HG03280 (cell line): Measurements from ENCODE around the gene MEIS1.

Source experiments
- ATAC-seq: cut with Tn5 transposase; IDR thresholded peaks from one replicate; pipeline ENCODE4 v1.9.1; 2021; ENCODE audit warnings: mild to moderate bottlenecking, moderate library complexity; ENCODE audit not compliant: unreplicated experiment

Gene MEIS1

DNA sequence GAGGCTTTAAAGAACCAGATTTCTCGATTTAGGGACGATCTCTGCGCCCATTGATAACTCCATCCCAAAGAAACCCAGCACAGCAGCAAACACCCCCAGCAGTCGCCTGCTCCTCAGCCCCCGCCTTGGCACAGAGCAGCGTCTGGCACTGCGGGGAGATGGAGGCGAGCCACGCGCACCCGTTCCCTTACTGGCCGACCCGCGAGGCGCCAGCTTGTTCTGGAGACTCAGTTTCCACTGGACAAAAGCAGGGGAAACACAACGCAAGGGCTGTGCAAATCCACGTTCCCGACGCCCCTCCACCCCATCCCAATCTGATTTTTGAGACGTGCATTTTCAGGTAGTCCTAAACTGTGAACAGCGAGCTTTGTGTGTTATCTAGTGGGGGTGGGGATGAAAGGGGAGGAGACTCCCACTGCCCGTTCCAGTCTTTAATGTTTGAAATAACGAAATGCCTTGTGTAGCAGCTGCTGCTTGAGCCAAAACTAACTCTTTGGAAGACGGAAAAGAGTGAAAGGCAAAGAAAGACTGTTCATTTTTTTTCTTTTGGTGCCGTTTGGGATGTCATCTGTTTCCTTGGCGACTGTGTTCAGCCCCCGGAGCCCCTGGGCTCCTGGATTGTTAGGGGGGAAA lies 143.2 kb downstream of the MEIS1 start:
- ATAC-seq, result no peak

GRCh38 chr2:66578687-66579106 lies 143.8 kb downstream of the MEIS1 start:
- ATAC-seq, result no peak

DNA sequence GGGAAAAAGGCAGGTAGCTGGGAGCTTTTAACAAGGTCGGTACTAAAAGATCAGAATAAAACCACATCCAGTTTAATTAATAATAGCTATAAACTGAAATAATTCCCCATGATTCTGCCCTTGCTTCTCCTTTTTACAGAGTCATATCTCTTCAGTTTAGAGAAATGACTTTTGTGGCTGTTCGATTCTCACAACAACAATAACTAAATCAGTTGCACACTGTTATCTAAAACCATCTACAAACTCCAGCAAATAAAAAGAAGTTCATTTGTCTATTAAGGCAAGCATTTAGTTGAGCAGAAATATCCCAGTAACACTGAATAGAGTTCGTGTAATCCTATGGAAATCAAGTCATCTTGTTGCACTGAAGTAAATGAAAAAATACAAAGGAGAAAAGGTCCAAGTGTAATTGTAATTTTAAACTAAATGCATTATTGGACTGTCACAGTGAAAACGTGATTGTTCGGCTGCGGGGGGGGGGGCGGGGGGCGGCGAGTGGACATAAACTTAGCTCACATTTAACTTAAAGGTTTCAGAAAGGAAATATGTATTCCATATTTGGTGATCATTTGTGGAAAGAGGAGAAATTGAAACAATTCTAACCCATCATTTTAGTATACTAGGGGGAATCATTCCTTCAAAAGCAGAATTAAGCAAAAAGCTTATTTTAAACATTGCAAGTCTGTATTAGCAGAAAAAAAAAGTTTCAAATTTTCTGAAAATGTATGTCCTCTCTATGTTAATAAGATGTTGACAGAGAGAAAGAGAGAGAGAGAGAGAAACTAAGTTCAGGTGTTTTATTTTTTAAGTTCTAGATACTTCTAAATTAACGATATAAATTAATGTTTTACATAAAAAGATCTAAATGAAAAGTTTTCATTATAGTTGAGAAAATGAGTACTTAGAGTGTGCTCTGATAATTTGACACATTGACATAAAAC lies 144.5 kb downstream of the MEIS1 start:
- ATAC-seq, result no peak

DNA sequence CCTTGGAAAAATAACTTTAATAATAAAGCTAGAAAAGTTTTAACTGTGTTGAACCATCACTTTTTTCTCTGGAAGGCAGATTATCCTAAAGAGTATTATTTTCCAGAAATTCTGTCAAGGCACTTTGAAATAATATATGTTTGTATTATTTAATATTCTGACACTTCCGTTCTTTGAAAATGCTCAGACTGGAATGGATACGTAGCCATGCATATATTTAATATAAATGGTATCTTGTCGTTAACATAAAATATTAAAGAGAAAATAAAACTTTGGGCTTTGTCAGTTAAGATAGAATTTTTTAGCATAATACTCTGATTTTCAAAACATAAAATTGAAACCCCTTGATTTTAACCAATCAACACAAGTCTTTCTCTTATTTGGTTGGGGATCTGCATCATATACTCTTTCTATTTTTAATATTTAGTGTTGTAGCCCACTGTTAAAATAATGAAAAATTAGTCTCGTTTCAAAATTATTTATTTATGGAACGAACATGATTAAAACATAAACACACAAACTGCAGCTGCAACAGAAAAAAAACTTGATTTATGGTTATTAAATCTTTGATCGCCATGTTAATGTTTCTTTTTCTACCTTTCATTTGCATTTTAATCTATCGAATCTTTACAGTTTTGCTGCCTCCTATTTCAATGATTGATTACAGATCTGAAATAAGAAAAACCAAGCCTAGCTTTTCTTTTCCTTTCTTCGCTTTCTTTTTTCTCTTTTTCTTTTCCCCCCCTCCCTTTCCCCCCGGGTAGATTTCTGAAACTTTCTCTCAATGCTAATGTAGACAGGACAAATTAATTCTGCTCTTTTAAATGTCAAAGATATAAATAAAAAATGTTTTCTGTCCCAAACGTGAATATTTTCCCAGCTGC lies 145.5 kb downstream of the MEIS1 start:
- no peak for ATAC-seq

- no peak for ATAC-seq
Observed at GRCh38 chr2:66581339-66582103, 146.6 kb downstream of the MEIS1 start.

- no peak for ATAC-seq
Observed at GRCh38 chr2:66582104-66582986, 147.4 kb downstream of the MEIS1 start.

DNA sequence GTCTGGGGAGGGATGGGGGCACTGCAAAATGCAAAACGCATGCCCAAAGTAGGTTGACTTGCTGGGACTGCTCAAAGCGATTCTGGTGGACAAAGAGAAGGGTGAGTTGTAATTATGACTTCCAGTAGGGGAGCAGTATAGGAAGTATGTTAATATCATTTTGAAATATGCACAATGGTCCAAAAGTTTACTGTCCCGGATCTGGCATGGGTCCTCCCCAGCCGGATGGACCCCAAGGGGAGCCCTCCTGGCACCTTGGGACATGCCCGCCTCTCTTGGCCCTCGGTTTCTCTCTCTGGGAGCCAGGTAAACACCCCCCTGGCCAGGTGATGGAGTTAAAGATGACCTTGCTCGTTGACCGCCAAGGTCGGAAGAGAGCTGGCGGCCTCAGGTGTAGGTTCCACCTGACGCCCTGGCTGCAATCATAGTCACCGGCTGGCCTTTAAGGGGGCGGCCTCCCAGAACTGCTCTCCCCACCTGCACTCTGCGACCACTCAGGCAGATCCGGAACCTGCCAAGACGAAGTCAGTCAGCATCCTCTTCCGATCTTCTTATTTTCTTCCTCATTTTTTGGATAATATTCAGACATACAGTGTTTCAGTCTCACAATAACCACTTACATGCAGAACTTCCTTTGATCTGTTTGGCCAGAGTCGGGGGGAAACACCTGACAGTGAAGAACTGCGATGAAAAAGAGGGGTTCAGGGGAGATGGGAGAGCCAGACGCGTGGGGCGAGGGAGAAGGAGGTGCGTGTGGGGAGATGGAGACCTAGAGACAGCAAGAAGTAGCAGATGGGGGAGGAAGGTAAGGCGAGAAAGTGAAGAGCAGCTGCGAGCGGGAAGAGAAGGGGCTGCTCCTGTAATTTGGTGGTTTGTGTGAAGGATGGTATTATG lies 148.3 kb downstream of the MEIS1 start:
- no peak for ATAC-seq

- no peak for ATAC-seq
Observed at GRCh38 chr2:66583881-66584280, 149.0 kb downstream of the MEIS1 start.

GRCh38 chr2:66585587-66585986 lies 150.7 kb downstream of the MEIS1 start:
- no peak for ATAC-seq

- no peak for ATAC-seq
Observed at GRCh38 chr2:66587216-66587615, 152.3 kb downstream of the MEIS1 start.

- ATAC-seq, result no peak
Observed at GRCh38 chr2:66594001-66594400, 159.1 kb downstream of the MEIS1 start.

DNA sequence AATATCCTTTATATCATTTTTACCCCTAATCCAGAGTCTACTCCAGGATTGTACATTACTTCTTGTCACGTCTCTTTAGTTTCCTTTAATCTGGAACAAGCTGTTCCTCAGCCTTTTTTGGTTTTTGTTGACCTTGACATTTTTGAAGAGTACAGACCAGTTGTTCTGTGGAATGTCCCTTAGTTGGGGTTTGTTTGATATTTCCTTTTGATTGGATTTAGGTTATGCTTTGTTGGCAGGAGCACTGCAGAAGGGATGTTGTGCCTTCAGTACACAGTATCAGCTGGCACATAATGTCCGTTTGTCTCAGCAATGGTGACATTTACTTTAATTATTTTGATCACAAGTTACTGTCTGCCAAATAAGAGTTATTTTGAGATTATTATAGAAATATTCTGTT lies 160.6 kb downstream of the MEIS1 start:
- no peak for ATAC-seq

- no peak for ATAC-seq
Observed at GRCh38 chr2:66596256-66596655, 161.3 kb downstream of the MEIS1 start.

DNA sequence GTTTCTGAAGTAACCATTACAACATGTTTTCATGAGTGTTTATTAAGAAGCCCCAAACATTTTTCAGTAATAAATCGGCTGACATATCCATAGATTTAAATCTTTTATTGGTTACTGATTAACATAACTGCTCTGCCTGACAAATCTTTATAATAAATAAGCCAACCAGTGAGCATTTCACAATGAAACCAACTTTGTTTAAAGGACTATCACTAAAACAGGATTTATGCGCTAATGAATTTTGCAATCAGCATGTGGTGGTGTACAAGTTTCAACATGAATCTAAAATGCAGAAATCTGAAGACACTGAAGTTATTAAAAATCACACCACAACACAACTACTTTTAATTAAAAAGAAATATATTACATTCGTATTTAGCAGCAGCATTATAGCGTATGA lies 166.7 kb downstream of the MEIS1 start:
- no peak for ATAC-seq

DNA sequence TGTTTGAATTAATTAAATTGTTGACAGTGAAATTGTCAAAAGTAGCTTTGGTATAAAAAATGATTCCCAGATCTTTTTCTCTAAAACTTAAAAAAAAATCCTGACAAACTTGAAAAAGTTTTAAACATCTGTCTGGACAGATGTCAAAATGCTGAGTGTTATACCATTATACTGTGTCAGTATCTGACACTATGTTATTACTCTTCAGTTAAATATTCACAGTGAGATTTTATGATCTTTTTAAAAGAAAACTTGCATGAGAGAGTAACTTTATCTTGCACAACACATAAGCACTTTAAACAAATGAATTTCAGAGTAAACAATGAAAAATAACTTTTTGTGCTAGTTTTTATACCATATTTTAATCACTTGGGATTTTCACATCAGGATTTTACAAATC lies 167.4 kb downstream of the MEIS1 start:
- ATAC-seq, result no peak

- no peak for ATAC-seq
Observed at GRCh38 chr2:66604326-66604725, 169.4 kb downstream of the MEIS1 start.

DNA sequence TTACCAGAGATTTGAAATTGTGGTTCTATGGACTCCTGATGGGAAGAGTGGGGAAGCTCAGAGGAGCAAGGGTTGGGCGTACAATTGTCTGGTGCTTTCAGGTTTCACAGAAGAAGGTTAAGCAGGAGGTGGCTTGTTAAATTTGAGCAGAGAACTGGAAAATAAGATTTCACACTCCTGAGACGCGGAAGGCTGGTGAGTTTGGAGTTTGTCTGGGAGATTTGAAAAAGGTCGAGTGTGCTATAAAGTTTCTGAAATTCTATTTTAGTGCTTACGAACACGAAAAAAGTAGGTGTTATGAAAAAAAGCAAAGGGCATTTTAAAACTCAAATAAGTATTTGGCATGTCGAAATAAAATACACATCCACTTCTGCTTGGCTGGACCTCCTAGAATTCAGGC lies 170.1 kb downstream of the MEIS1 start:
- no peak for ATAC-seq

DNA sequence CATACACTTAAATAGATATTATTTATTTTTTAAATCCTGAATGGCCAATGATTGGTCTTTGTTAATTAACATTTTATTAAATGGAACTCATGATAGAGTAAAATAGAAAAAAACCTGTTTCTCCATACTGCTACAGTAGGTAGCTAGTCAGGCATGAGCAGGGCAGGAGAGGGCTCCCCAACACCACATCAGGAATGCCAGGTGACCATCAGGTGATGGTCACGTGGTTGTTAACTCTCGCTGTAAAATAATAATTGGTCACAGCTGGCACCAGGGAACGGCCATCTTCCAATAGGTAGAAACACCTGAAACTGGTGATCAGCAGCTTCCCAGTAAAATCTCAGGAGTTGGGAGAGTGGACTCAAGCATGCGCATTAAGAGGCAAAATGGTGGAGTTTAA lies 172.2 kb downstream of the MEIS1 start:
- ATAC-seq, result no peak
